Psoas muscle (tissue), 8 donors: ENCODE measurements around the gene MTA2. TPM values are rescaled to one million over a fixed set of nuclear protein-coding genes. Genes with fewer than 3 reads are reported as not detected.

Experiments
- ATAC-seq, 4 donors: fragments of 200-7000 bp; cut with Tn5 transposase; one replicate each; pipeline ENCODE4 v1.9.1; 2020; ENCODE audit warnings: moderate library complexity in 3 of 4, mild to moderate bottlenecking in 2 of 4
- DNase-seq, 2 donors: peaks; one replicate each; pipeline ENCODE4 v3.0.0-alpha.2; 2020
- H3K27ac ChIP-seq: fragments of 200-600 bp; one replicate; pipeline ENCODE4 v1.8.0; 2022
- H3K27me3 ChIP-seq, 3 donors: fragments of 200-600 bp in 1 of 3; one replicate each; pipeline versions ENCODE4 v1.6.1 to v1.8.0; 2013 to 2022; ENCODE audit warnings: low read length in 2 of 3, mild to moderate bottlenecking in 2 of 3, moderate library complexity in 1 of 3; ENCODE audit not compliant: insufficient read depth in 3 of 3
- H3K36me3 ChIP-seq, 2 donors: fragments of 200-600 bp in 1 of 2; one replicate each; pipeline versions ENCODE4 v1.6.1 to v1.8.0; 2013 to 2022; ENCODE audit warnings: low read depth in 1 of 2, mild to moderate bottlenecking in 1 of 2, moderate library complexity in 1 of 2; ENCODE audit not compliant: insufficient read depth in 1 of 2
- H3K4me1 ChIP-seq: fragments of 200-600 bp; one replicate; pipeline ENCODE4 v1.8.0; 2022
- H3K4me3 ChIP-seq: fragments of 200-600 bp; one replicate; pipeline ENCODE4 v1.8.0; 2022; ENCODE audit warnings: mild to moderate bottlenecking
- H3K9me3 ChIP-seq: fragments of 200-600 bp; one replicate; pipeline ENCODE4 v1.8.0; 2022
- WGBS, 3 donors: extraction: QIAGEN DNeasy Blood & Tissue Kit; methylation state at CpG; one replicate each; pipeline versions ENCODE4 v1.1.6 to v1.1.7; 2013; 5-methylcytosine and 5-hydroxymethylcytosine counted together
- intact Hi-C, 2 donors: fragments of 100-400 bp; cut with DNase I; formaldehyde crosslinking; loops; one replicate each; pipeline versions ENCODE4 v1.11.0 to v1.14.2; 2022
- polyA plus RNA-seq, 3 donors: library from polyadenylated mRNA; stranded (reverse); fragments of 200-250 nt; gene quantifications; one replicate each; pipeline ENCODE4 v1.2.3, GENCODE V29; 2013
- total RNA-seq, 4 donors: library from RNA; stranded (reverse); fragmentation: NEBNext Ultra II Directional in 2 of 4; extraction: Animal tissue kit (Norgen Biotek cat#: 25700) in 2 of 4; gene quantifications; one replicate each; pipeline versions ENCODE4 v1.2.1 to v1.2.4, GENCODE V29; 2021 to 2023
- TF ChIP-seq, protein P1 (sequence below): fragments of 200-600 bp; IDR thresholded peaks from one replicate; pipeline ENCODE4 v1.8.0; 2022; ENCODE audit warnings: antibody characterized with exemption
- donor health status: healthy with polysubstance abuse.
- donor health status: DM: no; HTN: no; CAD: no; lungs with moderate emphysema.
- donor health status: Bipolar disorder and iron deficiency.
- donor health status: healthy.
- donor health status: DM: yes; HTN: yes; CAD: no.
- donor health status: DM: no; HTN: no; CAD: no.
- donor health status: DM: no; HTN: no; CAD: no.
- donor health status: DM: yes; HTN: yes; CAD: no.

The MTA2 gene
- total and polyA plus RNA-seq, 7 donors = 18.4 to 32.5 (median 27.1) TPM

GRCh38 chr11:62579252-62579651 is 22.4 kb downstream of the MTA2 start:
- DNase-seq (no peak), ATAC-seq (peak in 1 of 4 donors; percentile 35)
- Histone ChIP-seq H3K27ac (peak overlapping the region; percentile 46), H3K27me3 (no peaks in the 10 kb centered on the region), H3K4me1 (peaks cover 38% of the 10 kb centered on the region), H3K4me3 (no peak overlapping the region), H3K36me3 (peaks cover 3 to 78% of the 10 kb centered on the region in 2 donors), H3K9me3 (no peaks in the 10 kb centered on the region)
- 83 to 88% (median 85%) methylated on average over 2 of the region's 2 CpGs for WGBS, 3 donors
- TF ChIP-seq, protein P1, sequence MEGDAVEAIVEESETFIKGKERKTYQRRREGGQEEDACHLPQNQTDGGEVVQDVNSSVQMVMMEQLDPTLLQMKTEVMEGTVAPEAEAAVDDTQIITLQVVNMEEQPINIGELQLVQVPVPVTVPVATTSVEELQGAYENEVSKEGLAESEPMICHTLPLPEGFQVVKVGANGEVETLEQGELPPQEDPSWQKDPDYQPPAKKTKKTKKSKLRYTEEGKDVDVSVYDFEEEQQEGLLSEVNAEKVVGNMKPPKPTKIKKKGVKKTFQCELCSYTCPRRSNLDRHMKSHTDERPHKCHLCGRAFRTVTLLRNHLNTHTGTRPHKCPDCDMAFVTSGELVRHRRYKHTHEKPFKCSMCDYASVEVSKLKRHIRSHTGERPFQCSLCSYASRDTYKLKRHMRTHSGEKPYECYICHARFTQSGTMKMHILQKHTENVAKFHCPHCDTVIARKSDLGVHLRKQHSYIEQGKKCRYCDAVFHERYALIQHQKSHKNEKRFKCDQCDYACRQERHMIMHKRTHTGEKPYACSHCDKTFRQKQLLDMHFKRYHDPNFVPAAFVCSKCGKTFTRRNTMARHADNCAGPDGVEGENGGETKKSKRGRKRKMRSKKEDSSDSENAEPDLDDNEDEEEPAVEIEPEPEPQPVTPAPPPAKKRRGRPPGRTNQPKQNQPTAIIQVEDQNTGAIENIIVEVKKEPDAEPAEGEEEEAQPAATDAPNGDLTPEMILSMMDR = no peak
- intact Hi-C loops = loop anchor here in 1 of 2 donors (10.0 kb wide), 1 partner anchor 276 kb away; no protein-coding TSS in a partner anchor

DNA sequence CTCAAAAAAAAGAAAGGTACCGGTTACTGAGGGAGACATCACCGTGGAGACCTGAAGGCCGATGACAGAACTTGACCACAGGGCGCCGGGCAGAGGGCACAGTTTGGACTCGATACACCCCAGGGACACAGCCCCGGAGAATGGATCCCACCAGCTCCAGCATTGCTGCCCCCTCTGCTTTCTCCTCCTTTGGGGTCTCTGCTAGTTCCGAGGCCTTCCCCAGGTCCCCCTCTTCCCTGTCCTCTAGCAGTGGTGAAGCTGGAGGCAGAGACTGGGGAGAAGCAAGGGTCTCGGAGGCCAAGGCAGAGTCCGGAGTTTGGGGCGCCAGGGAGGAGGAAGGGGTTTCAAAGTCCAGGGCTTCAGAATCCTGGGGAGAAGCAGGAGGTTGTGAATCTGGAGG is 23.1 kb downstream of the MTA2 start:
- peak in 1 of 2 donors; percentile 47 for DNase-seq
- H3K27ac ChIP-seq = peak overlapping the region; percentile 46
- TF ChIP-seq, protein P1 = no peak
- intact Hi-C loops = loop anchor here in 1 of 2 donors (10.0 kb wide), 1 partner anchor 276 kb away; no protein-coding TSS in a partner anchor
- H3K36me3 ChIP-seq = peaks cover 3 to 72% of the 10 kb centered on the region in 2 donors
- no peaks in the 10 kb centered on the region for H3K9me3 ChIP-seq
- no peak overlapping the region for H3K4me3 ChIP-seq
- peaks cover 39% of the 10 kb centered on the region for H3K4me1 ChIP-seq
- ATAC-seq = no peak
- H3K27me3 ChIP-seq = no peaks in the 10 kb centered on the region
- 95 to 97% (median 95%) methylated on average over 11 of the region's 11 CpGs for WGBS, 3 donors

DNA sequence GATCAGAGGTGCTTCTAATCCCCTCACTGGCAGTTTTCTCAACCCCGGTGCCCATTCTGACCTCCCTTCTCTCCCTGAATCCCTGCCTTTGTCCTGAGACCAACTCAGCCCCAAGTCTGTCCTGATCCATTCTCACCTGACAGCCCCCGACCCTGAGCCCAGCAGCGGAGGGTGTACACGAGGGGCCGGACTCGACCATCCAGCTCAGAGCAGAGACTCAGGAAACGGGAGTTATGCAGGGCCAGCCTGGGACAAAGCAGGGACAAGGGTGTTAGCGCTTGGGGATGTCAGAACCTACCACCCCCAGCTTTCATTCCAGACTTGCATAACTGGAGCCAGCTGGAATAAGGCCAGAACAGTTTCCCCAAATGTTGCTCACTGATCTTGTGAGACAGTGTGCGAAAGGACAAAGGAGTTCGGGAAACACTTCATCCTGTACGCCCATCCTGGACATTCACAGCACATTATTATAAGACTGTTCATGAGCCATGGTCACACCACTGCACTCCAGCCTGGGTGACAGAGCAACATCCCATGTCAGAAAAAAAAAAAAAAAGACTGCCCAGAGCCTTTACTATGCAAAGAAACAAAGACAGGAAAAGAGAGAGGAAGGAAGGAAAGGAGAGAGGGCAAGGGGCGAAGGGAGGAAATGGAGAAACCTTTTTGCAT is 24.5 kb downstream of the MTA2 start:
- WGBS, 3 donors = 68 to 73% (median 72%) methylated on average over 12 of the region's 12 CpGs
- H3K4me3 ChIP-seq = peak overlapping the region; percentile 90
- TF ChIP-seq, protein P1 = no peak
- intact Hi-C loops = loop anchor here in 1 of 2 donors (10.0 kb wide), 1 partner anchor 278 kb away; no protein-coding TSS in a partner anchor
- no peaks in the 10 kb centered on the region for H3K9me3 ChIP-seq
- ATAC-seq (no peak), DNase-seq (peak in 1 of 2 donors; percentile 53)
- no peaks in the 10 kb centered on the region for H3K27me3 ChIP-seq
- H3K4me1 ChIP-seq = peaks cover 46% of the 10 kb centered on the region
- H3K27ac ChIP-seq = peak overlapping the region; percentile 92
- peaks cover 3 to 71% of the 10 kb centered on the region in 2 donors for H3K36me3 ChIP-seq

- Histone ChIP-seq H3K4me3 (peak overlapping the region; percentile 90), H3K27ac (peak overlapping the region; percentile 92), H3K36me3 (peaks cover 3 to 71% of the 10 kb centered on the region in 2 donors), H3K4me1 (peaks cover 50% of the 10 kb centered on the region), H3K9me3 (no peaks in the 10 kb centered on the region), H3K27me3 (no peaks in the 10 kb centered on the region)
- DNase-seq (peak in 1 of 2 donors; percentile 46), ATAC-seq (no peak)
- intact Hi-C loops = loop anchor here in 1 of 2 donors (10.0 kb wide), 1 partner anchor 279 kb away; no protein-coding TSS in a partner anchor
- TF ChIP-seq, protein P1 = no peak
- 74 to 78% (median 76%) methylated on average over 14 of the region's 14 CpGs for WGBS, 3 donors
These were observed 25.8 kb downstream of the MTA2 start for GRCh38 chr11:62575837-62576236.
